HG02642 (cell line): Measurements from ENCODE around the gene FOLH1.
"Not testable (repeated sequence)": the region's sequence is repeated elsewhere in the genome, so short reads cannot be mapped to it uniquely, and the experiment has no call there.

Source experiments
- ATAC-seq: cut with Tn5 transposase; IDR thresholded peaks from one replicate; pipeline ENCODE4 v1.9.1; 2021; ENCODE audit warnings: mild to moderate bottlenecking; ENCODE audit not compliant: unreplicated experiment, poor library complexity

Gene FOLH1

GRCh38 chr11:49185597-49185996, 22.8 kb downstream of the FOLH1 start:
- ATAC-seq, result not testable (repeated sequence)

- not testable (repeated sequence) for ATAC-seq
Measured at GRCh38 chr11:49184756-49185155, 23.6 kb downstream of the FOLH1 start.

GRCh38 chr11:49177936-49178335, 30.5 kb downstream of the FOLH1 start:
- not testable (repeated sequence) for ATAC-seq

- ATAC-seq, result not testable (repeated sequence)
Measured at GRCh38 chr11:49175378-49175777, 33.0 kb downstream of the FOLH1 start.

GRCh38 chr11:49174691-49175366, 33.6 kb downstream of the FOLH1 start:
- ATAC-seq, result not testable (repeated sequence)

GRCh38 chr11:49171613-49172012, 36.8 kb downstream of the FOLH1 start:
- not testable (repeated sequence) for ATAC-seq

GRCh38 chr11:49169579-49169978, 38.8 kb downstream of the FOLH1 start:
- ATAC-seq, result not testable (repeated sequence)

GRCh38 chr11:49168992-49169391, 39.4 kb downstream of the FOLH1 start:
- ATAC-seq, result not testable (repeated sequence)

GRCh38 chr11:49151211-49151610, 57.2 kb downstream of the FOLH1 start:
- no peak for ATAC-seq

- ATAC-seq, result not testable (repeated sequence)
Measured at GRCh38 chr11:49102356-49102755, 106.0 kb downstream of the FOLH1 start.
